ENCODE results near the gene TAS2R9. TPM values are rescaled to one million over a fixed set of nuclear protein-coding genes. Genes with fewer than 3 reads are reported as not detected.

The TAS2R9 gene
- total RNA-seq (2021) (not detected in 2 replicates), Bru-seq, nascent RNA (percentile 45 among the genes with signal in this experiment), BruChase-seq, experiment 1, labeled RNA remaining after a 2-hour chase (percentile 45 among the genes with signal in this experiment), BruChase-seq, experiment 2, labeled RNA remaining after a 6-hour chase (percentile 20 among the genes with signal in this experiment)
- long read RNA-seq, result 0 reads

- Histone ChIP-seq H3K27me3 (ENCODE audit: insufficient read depth, low read depth) (no peaks in the 10 kb centered on the region), H3K27ac (no peak within 1 kb of the TSS), H3K4me2 (no peak within 1 kb of the TSS), H2AFZ (no peak within 1 kb of the TSS), H4K20me1 (ENCODE audit: insufficient read depth) (no peaks in the 10 kb centered on the region), H3K4me3 (no peak within 1 kb of the TSS), H3K9me3 (ENCODE audit: insufficient read depth, low read depth) (peaks cover 2% of the 10 kb centered on the region; the same call in 1 of the 2 replicates), H3K4me1 (replicated peaks; ENCODE audit: insufficient read depth) (no peaks in the 10 kb centered on the region), H3F3A (ENCODE audit: insufficient read depth, low read depth) (no peaks in the 10 kb centered on the region), H3K9me2 (ENCODE audit: insufficient read depth) (peaks cover 3% of the 10 kb centered on the region; the same call in 1 of the 2 replicates), H3K79me2 (ENCODE audit: low read depth) (no peaks in the 10 kb centered on the region), H3K36me3 (ENCODE audit: low read depth) (no peaks in the 10 kb centered on the region)
- POLR2A ChIA-PET (ENCODE audit: unreplicated experiment), result interaction anchor here (0.6 kb wide), 1 partner anchor 406 kb away, joined by 3 read pairs; no protein-coding TSS in a partner anchor
- no TSS peak for BruUV-seq (replicated peaks)
- CTCF ChIA-PET, result no interaction called here
- TF ChIP-seq CTCF (conservative IDR thresholded peaks at IDR 0.05) (no peak), EZH2 (IDR thresholded peaks at IDR 0.05; ENCODE audit: low read depth) (no peak)
- intact Hi-C loops (cut with micrococcal nuclease; ENCODE audit: unreplicated experiment), result no loop called here
- DNase-seq, result no peak
These were observed at the start of gene TAS2R9 for GRCh38 chr12:10810068-10810467. TAS2R9 (minus strand) TSS chr12:10810168; CDS start chr12:10810075, 93 bp downstream.

GRCh38 chr12:10855807-10856206, 45.8 kb upstream of the TAS2R9 start:
- no peaks in the 10 kb centered on the region for H3K4me1 ChIP-seq (replicated peaks; ENCODE audit: insufficient read depth)
- ChIA-PET POLR2A (ENCODE audit: unreplicated experiment) (no interaction called here), CTCF (no interaction called here)
- no peak overlapping the region for H2AFZ ChIP-seq
- H3K9me2 ChIP-seq (ENCODE audit: insufficient read depth), result no peaks in the 10 kb centered on the region
- no peaks in the 10 kb centered on the region for H4K20me1 ChIP-seq (ENCODE audit: insufficient read depth)
- TF ChIP-seq CTCF (conservative IDR thresholded peaks at IDR 0.05) (no peak), EZH2 (IDR thresholded peaks at IDR 0.05; ENCODE audit: low read depth) (no peak)
- no peak overlapping the region for H3K27ac ChIP-seq
- intact Hi-C loops (cut with micrococcal nuclease; ENCODE audit: unreplicated experiment), result no loop called here
- H3K4me2 ChIP-seq, result no peak overlapping the region
- H3K4me3 ChIP-seq, result no peak overlapping the region
- no peaks in the 10 kb centered on the region for H3K36me3 ChIP-seq (ENCODE audit: low read depth)
- H3K79me2 ChIP-seq (ENCODE audit: low read depth), result no peaks in the 10 kb centered on the region
- peaks cover 12% of the 10 kb centered on the region for H3K9me3 ChIP-seq (ENCODE audit: insufficient read depth, low read depth)
- BruUV-seq (replicated peaks), result no TSS peak
- H3K27me3 ChIP-seq (ENCODE audit: insufficient read depth, low read depth), result no peaks in the 10 kb centered on the region
- DNase-seq, result no peak
- no peaks in the 10 kb centered on the region; the same call in 1 of the 2 replicates for H3F3A ChIP-seq (ENCODE audit: insufficient read depth, low read depth)

- no peaks in the 10 kb centered on the region for H3K36me3 ChIP-seq (ENCODE audit: low read depth)
- H3K27me3 ChIP-seq (ENCODE audit: insufficient read depth, low read depth), result no peaks in the 10 kb centered on the region
- H3F3A ChIP-seq (ENCODE audit: insufficient read depth, low read depth), result no peaks in the 10 kb centered on the region; the same call in 1 of the 2 replicates
- peaks cover 12% of the 10 kb centered on the region for H3K9me3 ChIP-seq (ENCODE audit: insufficient read depth, low read depth)
- no TSS peak for BruUV-seq (replicated peaks)
- no peaks in the 10 kb centered on the region for H4K20me1 ChIP-seq (ENCODE audit: insufficient read depth)
- H3K4me2 ChIP-seq, result no peak overlapping the region
- intact Hi-C loops (cut with micrococcal nuclease; ENCODE audit: unreplicated experiment), result no loop called here
- H3K27ac ChIP-seq, result no peak overlapping the region
- no peak overlapping the region for H3K4me3 ChIP-seq
- CTCF ChIA-PET, result no interaction called here
- no peak for DNase-seq
- no peak overlapping the region for H2AFZ ChIP-seq
- no peaks in the 10 kb centered on the region for H3K4me1 ChIP-seq (replicated peaks; ENCODE audit: insufficient read depth)
- POLR2A ChIA-PET (ENCODE audit: unreplicated experiment), result no interaction called here
- no peaks in the 10 kb centered on the region for H3K79me2 ChIP-seq (ENCODE audit: low read depth)
- H3K9me2 ChIP-seq (ENCODE audit: insufficient read depth), result no peaks in the 10 kb centered on the region
- TF ChIP-seq CTCF (conservative IDR thresholded peaks at IDR 0.05) (no peak), EZH2 (IDR thresholded peaks at IDR 0.05; ENCODE audit: low read depth) (no peak)
These were observed 43.8 kb upstream of the TAS2R9 start for GRCh38 chr12:10853776-10854175.

All from PC-9 (cell line).